ENCODE results near the gene NMRK2. TPM values are rescaled to one million over a fixed set of nuclear protein-coding genes. Genes with fewer than 3 reads are reported as not detected.
A peak's percentile ranks its signal among the peaks of the same experiment; 100 is the strongest.

Gene NMRK2
- total and polyA plus RNA-seq, 2 donors (not counting 1 experiment from before 2014, with no cell fraction given) = not detected

DNA sequence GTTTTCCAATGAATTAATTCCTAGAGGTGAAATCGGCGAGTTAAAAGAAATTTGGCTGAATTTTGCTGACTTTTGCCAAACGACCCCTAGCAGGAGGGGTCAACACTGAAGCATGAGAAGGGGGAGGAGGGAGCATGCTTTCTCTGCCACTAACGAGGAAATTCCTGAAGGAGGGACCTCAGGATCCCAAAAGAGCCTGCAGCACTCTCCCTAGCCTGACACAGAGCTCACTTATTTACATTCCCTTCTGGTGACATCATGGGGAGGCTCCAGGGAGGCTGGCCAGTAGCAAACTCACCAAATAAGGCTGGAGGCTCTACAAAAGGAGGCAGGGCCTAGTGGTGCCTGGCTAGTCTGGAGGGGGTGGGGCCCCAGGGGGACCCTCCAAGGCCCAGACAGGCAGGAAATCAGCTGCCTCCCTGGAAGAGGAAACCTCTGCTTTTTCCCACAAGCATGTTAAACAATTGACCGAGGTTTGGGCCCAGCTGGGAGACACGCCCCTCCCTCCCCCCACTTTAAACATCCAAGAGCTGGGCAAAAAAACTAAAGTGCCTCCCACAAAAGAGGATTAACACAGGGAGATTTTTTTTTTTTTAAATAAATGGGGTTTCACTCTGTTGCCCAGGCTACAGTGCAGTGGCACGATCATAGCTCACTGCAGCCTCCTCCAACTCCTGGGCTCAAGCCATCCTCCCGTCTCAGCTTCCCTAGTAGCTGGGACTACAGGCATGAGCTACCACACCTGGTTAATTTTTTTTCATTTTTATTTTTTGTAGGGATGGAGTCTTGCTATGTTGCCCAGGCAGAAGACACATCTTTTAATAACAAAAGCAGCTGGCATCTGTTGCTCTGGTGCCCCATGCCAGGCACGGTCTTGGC is 35.9 kb downstream of the NMRK2 start:
- CTCF ChIA-PET = interaction anchor here (0.8 to 1.8 kb wide), 4 partner anchors 17 to 171 kb away, joined by 3 to 6 read pairs (median 3); partner anchors contain the start of gene EEF2
- no peak overlapping the region for H3K27ac Mint-ChIP-seq
- DNase-seq = no peak

More for the DNA sequence above, 35.9 kb downstream of the NMRK2 start:
- Histone ChIP-seq H3K9ac (ENCODE audit: low read length) (no peak overlapping the region), H3K27me3 (replicated peaks in 1 of 4; ENCODE audit: control extremely low read depth in 1 of 4, control insufficient read depth in 3 of 4, insufficient read depth in 4 of 4, low read length in 3 of 4) (no peaks in the 10 kb centered on the region), H3K79me2 (ENCODE audit: control insufficient read depth, insufficient read depth, low read length) (peaks cover 42% of the 10 kb centered on the region), H3K4me1 (ENCODE audit: control insufficient read depth in 2 of 2, insufficient read depth in 2 of 2, low read length in 2 of 2) (peaks cover 14 to 18% of the 10 kb centered on the region in 2 donors), H3K4me2 (replicated peaks; ENCODE audit: low read depth, low read length, poor library complexity, severe bottlenecking) (no peak overlapping the region), H3K9me3 (ENCODE audit: control extremely low read depth in 1 of 3, control insufficient read depth in 2 of 3, insufficient read depth in 1 of 3, low read length in 2 of 3) (no peaks in the 10 kb centered on the region), H4K20me1 (ENCODE audit: control insufficient read depth, insufficient read depth, low read length, poor library complexity, severe bottlenecking) (peaks cover 47% of the 10 kb centered on the region), H3K36me3 (replicated peaks in 1 of 2; ENCODE audit: control extremely low read depth in 1 of 2, control insufficient read depth in 1 of 2, extremely low read depth in 1 of 2, insufficient read depth in 2 of 2, low read length in 1 of 2) (peaks cover 2 to 22% of the 10 kb centered on the region in 2 experiments), H2AFZ (ENCODE audit: insufficient read depth, low read depth, low read length, poor library complexity, severe bottlenecking) (no peak overlapping the region), H3K27ac (ENCODE audit: low read length in 2 of 2) (no peak overlapping the region), H3K4me3 (ENCODE audit: control extremely low read depth in 1 of 5, extremely low read depth in 1 of 5, insufficient read depth in 1 of 5, low read depth in 2 of 5, low read length in 4 of 5) (no peak overlapping the region)
- no peak for ATAC-seq (ENCODE audit: low read depth)
- 93% methylated on average over 4 of the region's 9 CpGs for WGBS (ENCODE audit: insufficient coverage)
- no peaks in the 10 kb centered on the region for H3K27me3 Mint-ChIP-seq
- POLR2A ChIA-PET = no interaction called here
- TF ChIP-seq, protein P1, sequence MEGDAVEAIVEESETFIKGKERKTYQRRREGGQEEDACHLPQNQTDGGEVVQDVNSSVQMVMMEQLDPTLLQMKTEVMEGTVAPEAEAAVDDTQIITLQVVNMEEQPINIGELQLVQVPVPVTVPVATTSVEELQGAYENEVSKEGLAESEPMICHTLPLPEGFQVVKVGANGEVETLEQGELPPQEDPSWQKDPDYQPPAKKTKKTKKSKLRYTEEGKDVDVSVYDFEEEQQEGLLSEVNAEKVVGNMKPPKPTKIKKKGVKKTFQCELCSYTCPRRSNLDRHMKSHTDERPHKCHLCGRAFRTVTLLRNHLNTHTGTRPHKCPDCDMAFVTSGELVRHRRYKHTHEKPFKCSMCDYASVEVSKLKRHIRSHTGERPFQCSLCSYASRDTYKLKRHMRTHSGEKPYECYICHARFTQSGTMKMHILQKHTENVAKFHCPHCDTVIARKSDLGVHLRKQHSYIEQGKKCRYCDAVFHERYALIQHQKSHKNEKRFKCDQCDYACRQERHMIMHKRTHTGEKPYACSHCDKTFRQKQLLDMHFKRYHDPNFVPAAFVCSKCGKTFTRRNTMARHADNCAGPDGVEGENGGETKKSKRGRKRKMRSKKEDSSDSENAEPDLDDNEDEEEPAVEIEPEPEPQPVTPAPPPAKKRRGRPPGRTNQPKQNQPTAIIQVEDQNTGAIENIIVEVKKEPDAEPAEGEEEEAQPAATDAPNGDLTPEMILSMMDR (IDR thresholded peaks at IDR 0.05) = no peak
- no peak for TF ChIP-seq EZH2 (IDR thresholded peaks at IDR 0.05; ENCODE audit: borderline replicate concordance, insufficient read depth, low read depth, low read length, poor library complexity, severe bottlenecking)
- intact Hi-C loops (cut with micrococcal nuclease) = no loop called here
- H3K4me3 Mint-ChIP-seq = peak overlapping the region; percentile 29
- H3K4me1 Mint-ChIP-seq = peaks cover 25% of the 10 kb centered on the region
- H3K9me3 Mint-ChIP-seq (ENCODE audit: insufficient read depth) = no peaks in the 10 kb centered on the region
